ENCODE results near the gene SSU72. TPM values are rescaled to one million over a fixed set of nuclear protein-coding genes. Genes with fewer than 3 reads are reported as not detected.

The SSU72 gene
- total RNA-seq, 1 donor from 2014 or later, result 94.1 TPM

DNA sequence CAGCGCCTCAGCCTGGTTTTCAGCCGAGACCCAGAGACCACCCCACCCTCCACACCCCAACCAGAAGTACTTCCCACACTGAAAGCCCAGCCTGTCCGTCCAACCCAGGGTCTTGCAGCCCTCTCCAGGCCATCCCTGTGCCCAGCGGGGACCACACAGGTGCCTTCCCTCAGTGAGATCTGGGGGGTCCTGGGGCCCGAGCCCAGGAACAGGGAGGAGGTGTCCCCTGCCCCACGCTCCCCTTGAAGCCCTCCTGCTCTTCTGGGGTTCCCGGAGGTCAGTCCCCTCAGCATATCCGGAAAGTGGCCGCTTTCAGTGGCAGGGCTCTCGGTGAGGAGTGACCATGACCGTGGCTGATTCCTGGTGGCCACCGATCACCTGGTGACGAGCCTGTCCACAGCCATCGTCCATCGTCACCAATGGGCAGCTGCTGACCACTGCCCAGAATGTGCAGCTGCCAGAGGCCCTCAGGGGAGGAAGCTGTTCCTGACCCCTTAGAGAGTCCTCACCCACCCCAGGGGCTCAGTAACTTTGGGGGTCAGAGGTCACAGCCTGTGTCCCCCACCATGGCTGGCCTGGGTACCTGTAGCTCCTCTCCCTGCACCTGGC lies 37.6 kb downstream of the SSU72 start:
- Mint-ChIP-seq H3K4me3 (peak overlapping the region; percentile 57), H3K27ac (no peak overlapping the region), H3K9me3 (peaks cover 2% of the 10 kb centered on the region), H3K36me3 (peaks cover 13% of the 10 kb centered on the region), H3K27me3 (ENCODE audit: insufficient read depth, low read depth) (no peaks in the 10 kb centered on the region), H3K4me1 (peaks cover 11% of the 10 kb centered on the region)
- Histone ChIP-seq H3K4me2 (no peak overlapping the region), H4K20me1 (ENCODE audit: low read depth) (peaks cover 38% of the 10 kb centered on the region), H3K79me2 (ENCODE audit: low read depth) (peaks cover 5% of the 10 kb centered on the region), H3K27me3 (no peaks in the 10 kb centered on the region), H3F3A (ENCODE audit: low read depth) (peaks cover 22% of the 10 kb centered on the region), H3K9me3 (ENCODE audit: low read depth) (no peaks in the 10 kb centered on the region), H3K9ac (no peak overlapping the region), H2AFZ (replicated peaks) (no peak overlapping the region), H3K4me3 (no peak overlapping the region), H3K36me3 (no peaks in the 10 kb centered on the region), H3K4me1 (peaks cover 5% of the 10 kb centered on the region), H3K27ac (no peak overlapping the region)
- no peak for DNase-seq (ENCODE audit: low spot score)
- no peak for TF ChIP-seq EZH2 (IDR thresholded peaks at IDR 0.05)
- no peak for TF ChIP-seq EZH2phosphoT487 (IDR thresholded peaks at IDR 0.05)
- TF ChIP-seq, protein P1, sequence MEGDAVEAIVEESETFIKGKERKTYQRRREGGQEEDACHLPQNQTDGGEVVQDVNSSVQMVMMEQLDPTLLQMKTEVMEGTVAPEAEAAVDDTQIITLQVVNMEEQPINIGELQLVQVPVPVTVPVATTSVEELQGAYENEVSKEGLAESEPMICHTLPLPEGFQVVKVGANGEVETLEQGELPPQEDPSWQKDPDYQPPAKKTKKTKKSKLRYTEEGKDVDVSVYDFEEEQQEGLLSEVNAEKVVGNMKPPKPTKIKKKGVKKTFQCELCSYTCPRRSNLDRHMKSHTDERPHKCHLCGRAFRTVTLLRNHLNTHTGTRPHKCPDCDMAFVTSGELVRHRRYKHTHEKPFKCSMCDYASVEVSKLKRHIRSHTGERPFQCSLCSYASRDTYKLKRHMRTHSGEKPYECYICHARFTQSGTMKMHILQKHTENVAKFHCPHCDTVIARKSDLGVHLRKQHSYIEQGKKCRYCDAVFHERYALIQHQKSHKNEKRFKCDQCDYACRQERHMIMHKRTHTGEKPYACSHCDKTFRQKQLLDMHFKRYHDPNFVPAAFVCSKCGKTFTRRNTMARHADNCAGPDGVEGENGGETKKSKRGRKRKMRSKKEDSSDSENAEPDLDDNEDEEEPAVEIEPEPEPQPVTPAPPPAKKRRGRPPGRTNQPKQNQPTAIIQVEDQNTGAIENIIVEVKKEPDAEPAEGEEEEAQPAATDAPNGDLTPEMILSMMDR (IDR thresholded peaks at IDR 0.05), result no peak

DNA sequence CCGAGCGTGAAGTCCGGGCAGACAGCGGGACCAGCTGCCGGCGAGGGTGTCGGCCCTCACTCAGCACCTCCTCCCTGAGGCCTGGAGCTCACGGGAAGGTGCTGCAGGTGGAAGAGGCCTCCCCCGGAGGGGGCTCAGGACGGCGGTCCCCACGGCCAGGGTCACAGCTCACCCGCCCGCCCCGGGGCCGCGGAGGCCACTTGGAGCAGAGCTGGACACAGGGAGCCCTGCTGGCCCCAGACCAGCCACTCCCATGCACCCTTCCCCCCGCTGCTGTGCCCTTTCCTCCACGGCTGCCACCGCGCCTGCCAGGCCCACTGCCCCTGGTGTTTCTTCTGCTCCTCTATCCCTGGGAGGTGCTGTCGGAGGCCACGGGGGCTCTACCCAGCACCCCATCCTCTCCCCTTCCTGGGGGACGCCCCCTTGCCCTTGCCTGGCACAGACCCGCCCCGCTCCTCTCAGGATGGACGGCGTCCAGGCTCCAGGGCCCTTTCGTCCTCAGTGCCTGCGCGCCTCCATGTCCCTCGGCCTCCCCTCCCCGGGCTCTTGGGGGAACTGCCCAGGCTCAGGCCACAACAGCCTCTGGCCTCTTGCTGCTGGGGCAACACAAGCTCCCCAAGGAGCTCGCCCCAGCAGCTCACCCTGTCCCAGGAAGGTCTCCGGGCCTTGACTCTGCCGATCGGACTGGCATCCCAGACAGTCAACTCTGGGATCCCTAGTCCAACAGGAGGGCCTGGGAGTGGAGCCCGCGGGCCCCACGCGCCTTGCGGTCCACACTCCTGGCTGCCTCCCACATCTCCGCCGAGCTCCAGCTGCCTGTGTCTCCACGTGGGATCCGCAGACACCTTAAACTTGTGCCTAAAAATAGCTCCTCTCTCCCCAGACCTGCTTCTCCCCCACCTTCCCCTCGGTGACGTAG lies 38.4 kb downstream of the SSU72 start:
- Mint-ChIP-seq H3K27me3 (ENCODE audit: insufficient read depth, low read depth) (no peaks in the 10 kb centered on the region), H3K4me3 (peak overlapping the region; percentile 57), H3K27ac (no peak overlapping the region), H3K4me1 (peaks cover 4% of the 10 kb centered on the region), H3K36me3 (peaks cover 9% of the 10 kb centered on the region), H3K9me3 (peaks cover 5% of the 10 kb centered on the region)
- H4K20me1 ChIP-seq (ENCODE audit: low read depth), result peaks cover 34% of the 10 kb centered on the region
- no peak for DNase-seq (ENCODE audit: low spot score)
- TF ChIP-seq EZH2phosphoT487 (IDR thresholded peaks at IDR 0.05) (no peak), EZH2 (IDR thresholded peaks at IDR 0.05) (no peak)
- TF ChIP-seq, protein P1 (IDR thresholded peaks at IDR 0.05), result no peak
- no peak overlapping the region for H3K9ac ChIP-seq
- peaks cover 14% of the 10 kb centered on the region for H3F3A ChIP-seq (ENCODE audit: low read depth)
- peaks cover 5% of the 10 kb centered on the region for H3K4me1 ChIP-seq
- H3K9me3 ChIP-seq (ENCODE audit: low read depth), result no peaks in the 10 kb centered on the region
- no peak overlapping the region for H3K27ac ChIP-seq
- no peak overlapping the region for H3K4me3 ChIP-seq
- H3K79me2 ChIP-seq (ENCODE audit: low read depth), result peaks cover 5% of the 10 kb centered on the region
- no peaks in the 10 kb centered on the region for H3K27me3 ChIP-seq
- no peak overlapping the region for H3K4me2 ChIP-seq
- H2AFZ ChIP-seq (replicated peaks), result no peak overlapping the region
- H3K36me3 ChIP-seq, result no peaks in the 10 kb centered on the region

DNA sequence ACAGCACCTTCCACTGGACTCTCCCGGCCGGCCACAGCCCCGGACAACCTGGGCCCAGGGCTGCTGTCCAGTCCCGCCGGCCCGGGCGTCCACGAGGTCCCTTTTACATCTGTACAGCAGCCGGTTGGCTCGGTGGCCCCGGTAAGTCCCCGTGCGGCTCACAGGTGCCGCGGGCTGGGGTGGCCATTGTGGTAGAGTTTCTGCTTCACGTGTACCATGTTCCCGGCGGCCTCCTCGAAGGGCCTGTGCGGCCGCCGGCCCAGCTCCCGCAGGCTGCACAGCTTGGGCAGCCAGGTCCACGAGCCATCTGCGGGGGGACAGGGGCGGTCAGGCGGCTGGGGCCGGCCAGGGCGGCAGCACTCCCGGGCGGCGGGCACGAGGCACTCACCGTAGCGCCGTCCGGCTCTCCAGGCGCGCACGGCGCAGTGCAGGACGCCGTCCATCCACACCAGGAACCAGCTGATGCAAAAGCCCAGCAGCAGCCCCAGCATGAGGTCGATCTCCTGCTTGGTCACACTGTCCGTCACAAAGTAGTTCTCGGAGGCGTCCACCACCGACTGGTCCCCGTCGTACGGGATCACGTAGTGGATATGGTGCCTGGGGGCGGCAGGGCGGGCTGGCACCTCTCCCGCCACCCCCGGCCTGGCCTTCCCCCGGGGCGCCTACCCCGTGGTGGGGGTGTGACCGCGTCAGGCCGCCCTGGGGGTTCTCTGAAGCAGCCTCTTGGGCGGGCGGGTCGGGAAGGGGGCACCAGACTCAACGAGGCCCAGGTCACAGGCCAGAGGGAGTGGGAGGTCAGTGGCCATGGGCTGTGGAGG lies 39.3 kb downstream of the SSU72 start:
- Histone ChIP-seq H3K4me3 (no peak overlapping the region), H3K36me3 (no peaks in the 10 kb centered on the region), H3K4me1 (peaks cover 5% of the 10 kb centered on the region), H3K9me3 (ENCODE audit: low read depth) (no peaks in the 10 kb centered on the region), H3K9ac (no peak overlapping the region), H4K20me1 (ENCODE audit: low read depth) (peaks cover 27% of the 10 kb centered on the region), H3K4me2 (no peak overlapping the region), H3K27me3 (no peaks in the 10 kb centered on the region), H3K27ac (no peak overlapping the region), H2AFZ (replicated peaks) (no peak overlapping the region), H3F3A (ENCODE audit: low read depth) (peaks cover 7% of the 10 kb centered on the region), H3K79me2 (ENCODE audit: low read depth) (peaks cover 5% of the 10 kb centered on the region)
- Mint-ChIP-seq H3K27me3 (ENCODE audit: insufficient read depth, low read depth) (no peaks in the 10 kb centered on the region), H3K27ac (no peak overlapping the region), H3K36me3 (peaks cover 12% of the 10 kb centered on the region), H3K4me3 (no peak overlapping the region), H3K9me3 (peaks cover 10% of the 10 kb centered on the region), H3K4me1 (peaks cover 4% of the 10 kb centered on the region)
- TF ChIP-seq EZH2 (IDR thresholded peaks at IDR 0.05) (no peak), EZH2phosphoT487 (IDR thresholded peaks at IDR 0.05) (no peak)
- TF ChIP-seq, protein P1 (IDR thresholded peaks at IDR 0.05), result no peak
- DNase-seq (ENCODE audit: low spot score), result no peak

All from neural progenitor cell (in vitro differentiated cells).